GM23338 (cell line): ENCODE results near the gene AGER. TPM values are rescaled to one million over a fixed set of nuclear protein-coding genes. Genes with fewer than 3 reads are reported as not detected.

Experiments used
- ATAC-seq: fragments of 200-7000 bp; cut with Tn5 transposase; 3 replicates; pipeline ENCODE4 v1.9.1; 2020
- DNase-seq: peaks from one replicate; pipeline ENCODE4 v3.0.0-alpha.2; 2015; ENCODE audit warnings: low spot score
- H2AFZ ChIP-seq: fragments of 200-600 bp; sonication (generic); 2 replicates; pipeline ENCODE4 v1.8.0; 2016; ENCODE audit warnings: antibody characterized with exemption, mild to moderate bottlenecking, moderate library complexity
- H3F3A ChIP-seq: fragments of 200-600 bp; sonication (generic); replicated peaks from 2 replicates; pipeline ENCODE4 v1.8.0; 2017; ENCODE audit warnings: antibody characterized with exemption, mixed run types, low read depth
- H3K27ac ChIP-seq: fragments of 200-600 bp; sonication (generic); 2 replicates; pipeline ENCODE4 v1.6.1; 2016; ENCODE audit warnings: low read depth
- H3K27me3 ChIP-seq: fragments of 200-600 bp; sonication (generic); 2 replicates; pipeline ENCODE4 v1.8.0; 2016; ENCODE audit warnings: mild to moderate bottlenecking, mixed run types, moderate library complexity; ENCODE audit not compliant: insufficient read depth
- H3K36me3 ChIP-seq: fragments of 200-600 bp; sonication (generic); 2 replicates; pipeline ENCODE4 v1.8.0; 2016; ENCODE audit warnings: mild to moderate bottlenecking; ENCODE audit not compliant: insufficient read depth
- H3K4me1 ChIP-seq: fragments of 200-600 bp; sonication (generic); 2 replicates; pipeline ENCODE4 v1.8.0; 2016; ENCODE audit warnings: mild to moderate bottlenecking, moderate library complexity; ENCODE audit not compliant: insufficient read depth
- H3K4me2 ChIP-seq: fragments of 200-600 bp; sonication (generic); 2 replicates; pipeline ENCODE4 v1.7.1; 2017; ENCODE audit warnings: mixed run types
- H3K4me3 ChIP-seq: fragments of 200-600 bp; sonication (generic); 2 replicates; pipeline ENCODE4 v1.6.1; 2016; ENCODE audit warnings: mixed run types
- H3K79me2 ChIP-seq: fragments of 200-600 bp; sonication (generic); replicated peaks from 2 replicates; pipeline ENCODE4 v1.8.0; 2017; ENCODE audit warnings: mild to moderate bottlenecking; ENCODE audit not compliant: insufficient read depth
- H3K9me2 ChIP-seq: fragments of 200-600 bp; sonication (generic); 2 replicates; pipeline ENCODE4 v1.8.0; 2017; ENCODE audit not compliant: insufficient read depth
- H4K20me1 ChIP-seq: fragments of 200-600 bp; sonication (generic); replicated peaks from 2 replicates; pipeline ENCODE4 v1.8.0; 2017; ENCODE audit warnings: mild to moderate bottlenecking; ENCODE audit not compliant: insufficient read depth
- H3K27ac Mint-ChIP-seq: 2 replicates; pipeline ENCODE4 v1.8.0; 2020; ENCODE audit warnings: inconsistent platforms, mild to moderate bottlenecking, moderate library complexity, mixed read lengths
- H3K27me3 Mint-ChIP-seq: 3 replicates; pipeline ENCODE4 v1.8.0; 2022; ENCODE audit warnings: low read depth, mild to moderate bottlenecking, moderate library complexity, mixed read lengths, inconsistent platforms; ENCODE audit not compliant: insufficient read depth, poor library complexity
- H3K36me3 Mint-ChIP-seq: 3 replicates; pipeline ENCODE4 v1.8.0; 2021; ENCODE audit warnings: low read depth, mild to moderate bottlenecking, inconsistent platforms, moderate library complexity, mixed read lengths
- H3K4me1 Mint-ChIP-seq: 3 replicates; pipeline ENCODE4 v1.8.0; 2020; ENCODE audit warnings: mild to moderate bottlenecking, inconsistent platforms, mixed read lengths
- H3K4me3 Mint-ChIP-seq: 3 replicates; pipeline ENCODE4 v1.8.0; 2021; ENCODE audit warnings: moderate library complexity, mild to moderate bottlenecking, inconsistent platforms, mixed read lengths
- H3K9me3 Mint-ChIP-seq: 3 replicates; pipeline ENCODE4 v1.8.0; 2020; ENCODE audit warnings: moderate library complexity, mild to moderate bottlenecking, inconsistent platforms, mixed read lengths
- ETS1 ChIP-seq: IDR thresholded peaks from 2 replicates; pipeline ENCODE4 v1.6.1; 2016; ENCODE audit warnings: antibody characterized with exemption
- EZH2 ChIP-seq: fragments of 200-600 bp; sonication (generic); IDR thresholded peaks from one replicate; pipeline ENCODE4 v1.8.0; 2017; ENCODE audit warnings: antibody characterized with exemption, mild to moderate bottlenecking, low read depth; ENCODE audit not compliant: unreplicated experiment
- JUNB ChIP-seq: IDR thresholded peaks from one replicate; pipeline ENCODE4 v1.6.1; 2016; ENCODE audit warnings: antibody characterized with exemption; ENCODE audit not compliant: unreplicated experiment
- NANOG ChIP-seq: IDR thresholded peaks from 2 replicates; pipeline ENCODE4 v1.6.1; 2016; ENCODE audit warnings: antibody characterized with exemption, borderline replicate concordance
- POLR2AphosphoS5 ChIP-seq: IDR thresholded peaks from 2 replicates; pipeline ENCODE4 v1.6.1; 2016; ENCODE audit warnings: antibody characterized with exemption, low read depth
- ZNF114 ChIP-seq: fragments of 250-450 bp; sonication (Bioruptor Pico); IDR thresholded peaks from 2 replicates; pipeline ENCODE4 v1.5.0; 2020; ENCODE audit warnings: mild to moderate bottlenecking, moderate library complexity
- ZNF331 ChIP-seq: fragments of 250-450 bp; sonication (Bioruptor Pico); IDR thresholded peaks from 2 replicates; pipeline ENCODE4 v1.5.0; 2020; ENCODE audit warnings: low read depth, mild to moderate bottlenecking, moderate library complexity
- ZNF462 ChIP-seq: fragments of 250-450 bp; sonication (Bioruptor Pico); IDR thresholded peaks from 2 replicates; pipeline ENCODE4 v1.5.0; 2020; ENCODE audit warnings: mild to moderate bottlenecking, moderate library complexity
- polyA plus RNA-seq: library from polyadenylated mRNA; unstranded; fragments of >200 nt; fragmentation: Nextera tagmentation; extraction: Ambion mirVana; gene quantifications from 2 replicates; pipeline ENCODE4 v1.2.1, GENCODE V29; 2016
- total RNA-seq: library from RNA; depleted of rRNA; stranded (reverse); fragments of >200 nt; shearing (Covaris generic); gene quantifications from 2 replicates; pipeline ENCODE4 v1.2.3, GENCODE V29; 2014

The AGER gene
- total and polyA plus RNA-seq, 2 experiments from 2014 or later = 2.3 to 3.4 TPM

GRCh38 chr6:32220021-32220420, 36.0 kb upstream of the AGER start:
- no peak overlapping the region for H3K27ac Mint-ChIP-seq

More at GRCh38 chr6:32220021-32220420, 36.0 kb upstream of the AGER start:
- H3K4me1 Mint-ChIP-seq = peaks cover 12% of the 10 kb centered on the region; the same call in 2 of the 3 replicates
- no peaks in the 10 kb centered on the region for H3K36me3 Mint-ChIP-seq
- no peak overlapping the region for H3K4me3 Mint-ChIP-seq
- Histone ChIP-seq H3K4me3 (no peak overlapping the region), H3K79me2 (no peaks in the 10 kb centered on the region), H2AFZ (no peak overlapping the region), H3K36me3 (no peaks in the 10 kb centered on the region), H3K4me2 (no peak overlapping the region), H3K9me2 (0 out of 2 replicates have a peak, but pooled peaks cover 3% of the 10 kb centered on the region), H3K27me3 (no peaks in the 10 kb centered on the region), H3K4me1 (no peaks in the 10 kb centered on the region), H4K20me1 (no peaks in the 10 kb centered on the region), H3F3A (no peaks in the 10 kb centered on the region), H3K27ac (no peak overlapping the region)
- TF ChIP-seq EZH2 (no peak), ZNF331 (no peak), ZNF462 (CRISPR knock-in tag) (no peak), ETS1 (no peak), NANOG (no peak), JUNB (no peak), POLR2AphosphoS5 (no peak), ZNF114 (CRISPR knock-in tag) (no peak)
- peaks cover 13% of the 10 kb centered on the region for H3K27me3 Mint-ChIP-seq
- H3K9me3 Mint-ChIP-seq = no peaks in the 10 kb centered on the region; the same call in 2 of the 3 replicates
- no peak for ATAC-seq
- no peak for DNase-seq
